ENCODE data around the gene CLSTN2.

CLSTN2 gene

GRCh38 chr3:139937674-139938279, 2.8 kb downstream of the CLSTN2 start:
- Histone ChIP-seq H3K36me3 (ENCODE audit: control insufficient read depth in 1 of 2, insufficient read depth in 2 of 2, low read length in 2 of 2) (no peaks in the 10 kb centered on the region), H2AFZ (ENCODE audit: insufficient read depth, low read length, poor library complexity) (no peak overlapping the region), H3K27me3 (ENCODE audit: insufficient read depth, low read length) (peaks cover 8% of the 10 kb centered on the region), H3K4ac (ENCODE audit: low read depth, low read length) (no peak overlapping the region), H4K91ac (ENCODE audit: low read depth, low read length) (no peak overlapping the region), H3K9me3 (ENCODE audit: insufficient read depth, low read depth, low read length) (no peaks in the 10 kb centered on the region), H3K9ac (ENCODE audit: low read length) (no peak overlapping the region), H3K27ac (ENCODE audit: low read depth, low read length) (no peak overlapping the region), H2BK120ac (ENCODE audit: insufficient read depth, low read length, poor library complexity) (no peak overlapping the region), H4K12ac (ENCODE audit: low read depth, low read length) (no peak overlapping the region), H3K79me2 (ENCODE audit: control insufficient read depth, insufficient read depth, low read length, poor library complexity) (no peaks in the 10 kb centered on the region), H4K8ac (ENCODE audit: low read depth, low read length) (no peak overlapping the region), H3K4me2 (ENCODE audit: low read length) (no peak overlapping the region), H3K14ac (ENCODE audit: low read length) (no peak overlapping the region), H2BK12ac (ENCODE audit: low read length) (no peak overlapping the region), H2BK5ac (ENCODE audit: low read depth, low read length, poor library complexity) (no peak overlapping the region), H2AK5ac (ENCODE audit: low read length) (no peak overlapping the region), H3K18ac (ENCODE audit: low read length) (no peak overlapping the region), H3K79me1 (ENCODE audit: low read length) (peaks cover 2% of the 10 kb centered on the region), H3K4me3 (ENCODE audit: low read depth, low read length) (no peak overlapping the region), H3K23ac (ENCODE audit: low read length) (no peak overlapping the region), H3K4me1 (ENCODE audit: control insufficient read depth in 1 of 2, insufficient read depth in 2 of 2, low read length in 2 of 2) (peaks cover 5 to 20% of the 10 kb centered on the region in 2 experiments)
- WGBS (ENCODE audit: extremely low coverage, insufficient coverage, insufficient read length), result no CpG with 5 or more reads among the region's 8 CpGs
- peak; percentile 35 to 65 for DNase-seq

- Histone ChIP-seq H3K9me3 (ENCODE audit: insufficient read depth, low read depth, low read length) (no peaks in the 10 kb centered on the region), H3K4me2 (ENCODE audit: low read length) (no peak overlapping the region), H3K79me2 (ENCODE audit: control insufficient read depth, insufficient read depth, low read length, poor library complexity) (no peaks in the 10 kb centered on the region), H2BK12ac (ENCODE audit: low read length) (no peak overlapping the region), H3K27me3 (ENCODE audit: insufficient read depth, low read length) (peaks cover 8% of the 10 kb centered on the region), H4K8ac (ENCODE audit: low read depth, low read length) (no peak overlapping the region), H3K4me3 (ENCODE audit: low read depth, low read length) (no peak overlapping the region), H2BK120ac (ENCODE audit: insufficient read depth, low read length, poor library complexity) (no peak overlapping the region), H3K23ac (ENCODE audit: low read length) (no peak overlapping the region), H4K12ac (ENCODE audit: low read depth, low read length) (no peak overlapping the region), H3K4me1 (ENCODE audit: control insufficient read depth in 1 of 2, insufficient read depth in 2 of 2, low read length in 2 of 2) (peaks cover 3 to 18% of the 10 kb centered on the region in 2 experiments), H3K36me3 (ENCODE audit: control insufficient read depth in 1 of 2, insufficient read depth in 2 of 2, low read length in 2 of 2) (peaks cover 0 to 2% of the 10 kb centered on the region in 2 experiments), H2AFZ (ENCODE audit: insufficient read depth, low read length, poor library complexity) (no peak overlapping the region), H3K27ac (ENCODE audit: low read depth, low read length) (no peak overlapping the region), H3K14ac (ENCODE audit: low read length) (no peak overlapping the region), H4K91ac (ENCODE audit: low read depth, low read length) (no peak overlapping the region), H3K79me1 (ENCODE audit: low read length) (peaks cover under 1% of the 10 kb centered on the region), H3K9ac (ENCODE audit: low read length) (no peak overlapping the region), H2AK5ac (ENCODE audit: low read length) (no peak overlapping the region), H3K18ac (ENCODE audit: low read length) (no peak overlapping the region), H3K4ac (ENCODE audit: low read depth, low read length) (no peak overlapping the region), H2BK5ac (ENCODE audit: low read depth, low read length, poor library complexity) (no peak overlapping the region)
- no peak for DNase-seq
- WGBS (ENCODE audit: extremely low coverage, insufficient coverage, insufficient read length), result no CpG with 5 or more reads among the region's 2 CpGs
Measured at GRCh38 chr3:139939681-139940190, 4.8 kb downstream of the CLSTN2 start.

GRCh38 chr3:139940622-139941021, 5.6 kb downstream of the CLSTN2 start:
- peaks cover 3 to 14% of the 10 kb centered on the region in 2 experiments for H3K4me1 ChIP-seq (ENCODE audit: control insufficient read depth in 1 of 2, insufficient read depth in 2 of 2, low read length in 2 of 2)
- no peak overlapping the region for H4K8ac ChIP-seq (ENCODE audit: low read depth, low read length)
- DNase-seq, result no peak
- no peak overlapping the region for H2BK120ac ChIP-seq (ENCODE audit: insufficient read depth, low read length, poor library complexity)
- no peaks in the 10 kb centered on the region for H3K9me3 ChIP-seq (ENCODE audit: insufficient read depth, low read depth, low read length)
- no peak overlapping the region for H3K27ac ChIP-seq (ENCODE audit: low read depth, low read length)
- H3K4me3 ChIP-seq (ENCODE audit: low read depth, low read length), result no peak overlapping the region
- H3K36me3 ChIP-seq (ENCODE audit: control insufficient read depth in 1 of 2, insufficient read depth in 2 of 2, low read length in 2 of 2), result peaks cover 0 to 2% of the 10 kb centered on the region in 2 experiments
- H3K27me3 ChIP-seq (ENCODE audit: insufficient read depth, low read length), result peaks cover 4% of the 10 kb centered on the region
- H4K91ac ChIP-seq (ENCODE audit: low read depth, low read length), result no peak overlapping the region
- H2BK5ac ChIP-seq (ENCODE audit: low read depth, low read length, poor library complexity), result no peak overlapping the region
- no peak overlapping the region for H3K4ac ChIP-seq (ENCODE audit: low read depth, low read length)
- H2AK5ac ChIP-seq (ENCODE audit: low read length), result no peak overlapping the region
- WGBS (ENCODE audit: extremely low coverage, insufficient coverage, insufficient read length), result no CpG with 5 or more reads among the region's 1 CpG
- no peak overlapping the region for H3K14ac ChIP-seq (ENCODE audit: low read length)
- no peak overlapping the region for H3K4me2 ChIP-seq (ENCODE audit: low read length)
- no peak overlapping the region for H3K23ac ChIP-seq (ENCODE audit: low read length)
- H3K79me1 ChIP-seq (ENCODE audit: low read length), result no peaks in the 10 kb centered on the region
- no peak overlapping the region for H2AFZ ChIP-seq (ENCODE audit: insufficient read depth, low read length, poor library complexity)
- no peak overlapping the region for H3K18ac ChIP-seq (ENCODE audit: low read length)
- H2BK12ac ChIP-seq (ENCODE audit: low read length), result no peak overlapping the region
- no peaks in the 10 kb centered on the region for H3K79me2 ChIP-seq (ENCODE audit: control insufficient read depth, insufficient read depth, low read length, poor library complexity)
- H4K12ac ChIP-seq (ENCODE audit: low read depth, low read length), result no peak overlapping the region
- H3K9ac ChIP-seq (ENCODE audit: low read length), result no peak overlapping the region

GRCh38 chr3:139941580-139941979, 6.6 kb downstream of the CLSTN2 start:
- peaks cover 0 to 6% of the 10 kb centered on the region in 2 experiments for H3K4me1 ChIP-seq (ENCODE audit: control insufficient read depth in 1 of 2, insufficient read depth in 2 of 2, low read length in 2 of 2)
- H3K18ac ChIP-seq (ENCODE audit: low read length), result no peak overlapping the region
- H3K4me2 ChIP-seq (ENCODE audit: low read length), result no peak overlapping the region
- DNase-seq, result no peak
- no peak overlapping the region for H3K14ac ChIP-seq (ENCODE audit: low read length)
- H3K27ac ChIP-seq (ENCODE audit: low read depth, low read length), result no peak overlapping the region
- no peak overlapping the region for H2AK5ac ChIP-seq (ENCODE audit: low read length)
- no peak overlapping the region for H2AFZ ChIP-seq (ENCODE audit: insufficient read depth, low read length, poor library complexity)
- no peak overlapping the region for H3K23ac ChIP-seq (ENCODE audit: low read length)
- no peak overlapping the region for H2BK120ac ChIP-seq (ENCODE audit: insufficient read depth, low read length, poor library complexity)
- H3K36me3 ChIP-seq (ENCODE audit: control insufficient read depth in 1 of 2, insufficient read depth in 2 of 2, low read length in 2 of 2), result peaks cover 0 to 2% of the 10 kb centered on the region in 2 experiments
- H3K79me2 ChIP-seq (ENCODE audit: control insufficient read depth, insufficient read depth, low read length, poor library complexity), result no peaks in the 10 kb centered on the region
- no peak overlapping the region for H4K8ac ChIP-seq (ENCODE audit: low read depth, low read length)
- no peak overlapping the region for H4K91ac ChIP-seq (ENCODE audit: low read depth, low read length)
- no peak overlapping the region for H4K12ac ChIP-seq (ENCODE audit: low read depth, low read length)
- H2BK5ac ChIP-seq (ENCODE audit: low read depth, low read length, poor library complexity), result no peak overlapping the region
- no peaks in the 10 kb centered on the region for H3K27me3 ChIP-seq (ENCODE audit: insufficient read depth, low read length)
- no CpG with 5 or more reads among the region's 4 CpGs for WGBS (ENCODE audit: extremely low coverage, insufficient coverage, insufficient read length)
- H3K4ac ChIP-seq (ENCODE audit: low read depth, low read length), result no peak overlapping the region
- no peak overlapping the region for H2BK12ac ChIP-seq (ENCODE audit: low read length)
- H3K79me1 ChIP-seq (ENCODE audit: low read length), result no peaks in the 10 kb centered on the region
- H3K9me3 ChIP-seq (ENCODE audit: insufficient read depth, low read depth, low read length), result peaks cover 4% of the 10 kb centered on the region
- no peak overlapping the region for H3K9ac ChIP-seq (ENCODE audit: low read length)
- no peak overlapping the region for H3K4me3 ChIP-seq (ENCODE audit: low read depth, low read length)
